Bronchial epithelial cell (primary cell): ENCODE results near the gene TSGA10. TPM values are rescaled to one million over a fixed set of nuclear protein-coding genes. Genes with fewer than 3 reads are reported as not detected.
"Not testable (repeated sequence)": the region's sequence is repeated elsewhere in the genome, so short reads cannot be mapped to it uniquely, and the experiment has no call there.

Experiments used
- DNase-seq: peaks from one replicate; pipeline ENCODE4 v3.0.0-alpha.2; 2010; ENCODE audit warnings: low read depth
- FAIRE-seq: peaks from 2 replicates; lab custom pipeline; 2011; peaks lifted over from hg19 to GRCh38; lab: Jason Lieb, UNC
- H3K27me3 ChIP-seq: 2 replicates; pipeline ENCODE4 v1.5.1; 2011; ENCODE audit warnings: low read length; ENCODE audit not compliant: control insufficient read depth, insufficient read depth
- H3K36me3 ChIP-seq: 2 replicates; pipeline ENCODE4 v1.5.1; 2011; ENCODE audit warnings: low read length; ENCODE audit not compliant: control insufficient read depth, insufficient read depth
- H3K4me3 ChIP-seq: 2 replicates; pipeline ENCODE4 v1.5.1; 2011; ENCODE audit warnings: mild to moderate bottlenecking, low read depth, low read length, control low read depth
- total RNA-seq: library from RNA; depleted of rRNA; stranded (reverse); fragments of >200 nt; gene quantifications from 2 replicates; pipeline ENCODE4 v1.2.1, GENCODE V29; 2014
- TF ChIP-seq, protein P1 (sequence below): IDR thresholded peaks from 2 replicates; pipeline ENCODE4 v1.5.1; 2011; ENCODE audit warnings: mild to moderate bottlenecking, moderate library complexity, low read length, control low read depth, inconsistent platforms; ENCODE audit not compliant: insufficient read depth, severe bottlenecking

Gene TSGA10
- total RNA-seq, 1 donor from 2014 or later = 3.4 TPM

DNA sequence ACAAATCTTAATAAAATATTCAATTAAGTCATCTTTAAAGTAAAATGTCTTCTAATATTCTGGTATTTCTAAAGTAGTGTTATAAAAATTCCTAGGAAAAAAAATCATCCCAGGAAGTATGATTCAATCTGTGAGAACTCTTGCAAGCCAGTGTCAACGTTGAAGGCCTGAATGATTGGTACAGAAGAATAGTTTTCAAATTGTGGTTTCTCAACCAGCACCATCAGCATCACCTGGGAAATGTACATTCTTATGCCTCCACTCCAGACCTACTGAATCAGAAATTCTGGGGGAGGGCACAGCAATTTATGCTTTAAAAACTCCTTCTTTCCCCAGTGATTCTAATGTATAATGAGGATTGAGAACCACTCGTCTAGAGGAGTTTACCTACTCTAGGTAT lies 75.5 kb downstream of the TSGA10 start:
- Histone ChIP-seq H3K27me3 (no peaks in the 10 kb centered on the region), H3K4me3 (no peak overlapping the region), H3K36me3 (no peaks in the 10 kb centered on the region)
- DNase-seq = peak; percentile 57
- no peak for FAIRE-seq
- TF ChIP-seq, protein P1, sequence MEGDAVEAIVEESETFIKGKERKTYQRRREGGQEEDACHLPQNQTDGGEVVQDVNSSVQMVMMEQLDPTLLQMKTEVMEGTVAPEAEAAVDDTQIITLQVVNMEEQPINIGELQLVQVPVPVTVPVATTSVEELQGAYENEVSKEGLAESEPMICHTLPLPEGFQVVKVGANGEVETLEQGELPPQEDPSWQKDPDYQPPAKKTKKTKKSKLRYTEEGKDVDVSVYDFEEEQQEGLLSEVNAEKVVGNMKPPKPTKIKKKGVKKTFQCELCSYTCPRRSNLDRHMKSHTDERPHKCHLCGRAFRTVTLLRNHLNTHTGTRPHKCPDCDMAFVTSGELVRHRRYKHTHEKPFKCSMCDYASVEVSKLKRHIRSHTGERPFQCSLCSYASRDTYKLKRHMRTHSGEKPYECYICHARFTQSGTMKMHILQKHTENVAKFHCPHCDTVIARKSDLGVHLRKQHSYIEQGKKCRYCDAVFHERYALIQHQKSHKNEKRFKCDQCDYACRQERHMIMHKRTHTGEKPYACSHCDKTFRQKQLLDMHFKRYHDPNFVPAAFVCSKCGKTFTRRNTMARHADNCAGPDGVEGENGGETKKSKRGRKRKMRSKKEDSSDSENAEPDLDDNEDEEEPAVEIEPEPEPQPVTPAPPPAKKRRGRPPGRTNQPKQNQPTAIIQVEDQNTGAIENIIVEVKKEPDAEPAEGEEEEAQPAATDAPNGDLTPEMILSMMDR = no peak

DNA sequence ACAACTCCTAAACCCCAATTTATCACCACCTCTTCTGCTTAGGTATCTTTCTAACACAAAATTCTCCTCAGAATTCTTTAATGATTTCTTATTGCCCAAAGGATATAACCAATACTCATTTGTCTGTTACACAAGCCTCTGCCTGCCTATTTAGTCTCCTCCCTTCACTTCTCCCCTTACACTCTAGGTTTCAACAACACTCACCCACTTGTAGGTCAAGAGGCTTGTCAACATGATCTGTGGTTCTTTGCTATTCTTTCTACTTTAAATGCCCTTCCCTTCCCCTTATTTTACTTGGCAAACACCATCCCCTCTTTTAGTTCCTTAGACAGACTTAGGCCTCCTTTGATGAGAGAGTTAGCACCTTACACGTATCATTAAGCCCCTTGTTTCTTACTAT lies 82.2 kb downstream of the TSGA10 start:
- TF ChIP-seq, protein P1 = no peak
- Histone ChIP-seq H3K4me3 (no peak overlapping the region), H3K27me3 (no peaks in the 10 kb centered on the region), H3K36me3 (no peaks in the 10 kb centered on the region)
- no peak for FAIRE-seq
- peak; percentile 50 for DNase-seq

DNA sequence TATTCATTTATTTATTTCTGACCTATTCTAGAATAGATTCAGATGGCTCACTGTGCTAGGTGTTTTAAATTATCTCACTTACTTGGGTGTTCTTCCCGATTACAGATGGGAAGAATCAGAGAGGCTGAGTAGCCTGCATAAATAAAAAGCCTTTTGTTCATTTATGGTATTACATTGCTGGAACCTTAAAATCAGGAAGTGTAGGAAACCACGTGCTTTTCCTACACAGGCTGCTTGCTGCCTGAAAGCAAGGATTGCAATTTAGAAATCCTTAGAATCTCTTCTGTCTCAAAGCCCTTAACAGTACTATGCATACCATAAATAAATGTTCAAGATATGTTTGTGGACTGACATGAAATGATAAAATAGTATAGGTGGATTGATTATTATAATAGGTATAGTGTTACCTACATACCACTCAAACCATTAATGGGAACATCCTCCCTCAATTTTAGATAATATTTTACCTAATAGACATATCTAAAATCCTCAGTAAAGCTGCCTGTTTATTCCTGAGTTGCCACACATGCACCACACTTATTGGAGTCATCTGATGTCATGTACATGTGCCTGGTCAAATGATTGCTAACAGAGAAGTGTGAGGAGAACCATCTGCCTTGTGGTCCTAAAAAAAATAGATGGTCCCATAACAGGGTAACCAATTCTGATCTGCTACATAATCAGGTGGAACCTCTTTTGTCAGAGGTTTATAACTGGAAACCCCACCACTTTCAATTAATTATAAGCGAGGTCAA lies 86.7 kb downstream of the TSGA10 start:
- TF ChIP-seq, protein P1 = no peak
- H3K4me3 ChIP-seq = no peak overlapping the region
- FAIRE-seq (no peak), DNase-seq (no peak)
- no peaks in the 10 kb centered on the region for H3K36me3 ChIP-seq
- no peaks in the 10 kb centered on the region for H3K27me3 ChIP-seq

DNA sequence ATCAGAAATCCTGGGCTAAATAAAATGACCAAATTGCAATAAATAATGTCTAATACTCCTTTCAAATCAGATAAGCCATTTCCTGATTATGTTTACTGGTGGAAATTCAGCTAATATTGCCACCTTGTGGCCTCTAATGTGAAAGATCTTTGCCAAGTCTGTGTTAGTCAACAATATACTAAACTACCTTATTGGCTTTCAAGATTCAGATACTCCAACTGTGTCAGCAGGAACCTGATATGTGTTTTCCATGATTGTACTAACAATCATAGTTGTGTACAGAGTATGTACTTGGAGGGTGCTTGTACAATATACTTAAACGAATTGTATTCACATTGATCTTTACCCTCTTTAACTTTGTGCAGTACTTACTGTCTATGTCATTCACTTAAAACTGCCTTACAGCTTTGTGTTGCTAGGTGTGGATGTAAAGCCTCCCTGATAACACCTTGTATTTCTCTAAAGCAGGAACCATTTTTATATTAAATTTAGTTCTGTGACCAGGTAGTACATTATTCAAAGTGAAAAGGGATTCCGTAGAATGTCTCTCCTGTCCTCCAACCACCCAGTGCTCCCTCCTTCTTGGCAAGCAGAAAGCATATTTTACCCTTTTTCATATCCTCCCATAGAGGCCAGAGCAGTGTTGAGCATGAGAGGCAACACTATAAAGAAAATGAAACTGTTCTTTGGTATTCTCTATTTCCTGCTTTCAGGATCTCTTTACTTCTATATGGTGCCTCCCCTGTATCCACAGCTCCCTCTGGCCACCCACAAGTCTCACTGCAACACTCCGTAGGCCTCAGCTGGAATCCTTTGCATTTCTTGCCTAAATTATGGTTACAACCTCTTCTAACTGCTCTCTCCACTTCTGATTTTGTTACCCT lies 88.4 kb downstream of the TSGA10 start:
- peak overlapping the region; percentile 12 for H3K4me3 ChIP-seq
- H3K27me3 ChIP-seq = no peaks in the 10 kb centered on the region
- H3K36me3 ChIP-seq = no peaks in the 10 kb centered on the region
- TF ChIP-seq, protein P1 = peak; percentile 69
- DNase-seq (peak; percentile 76), FAIRE-seq (peak; percentile 55)

DNA sequence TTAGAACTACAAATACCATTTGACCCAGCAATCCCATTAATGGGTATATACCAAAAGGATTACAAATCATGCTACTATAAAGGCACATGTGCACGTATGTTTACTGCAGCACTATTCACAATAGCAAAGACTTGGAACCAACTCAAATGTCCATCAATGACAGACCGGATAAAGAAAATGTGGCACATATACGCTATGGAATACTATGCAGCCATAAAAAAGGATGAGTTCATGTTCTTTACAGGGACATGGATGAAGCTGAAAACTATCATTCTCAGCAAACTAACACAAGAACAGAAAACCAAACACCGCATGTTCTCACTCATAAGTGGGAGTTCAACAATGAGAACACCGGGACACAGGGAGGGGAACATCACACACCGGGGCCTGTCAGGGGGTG lies 105.6 kb downstream of the TSGA10 start:
- H3K36me3 ChIP-seq, DNase-seq, H3K27me3 ChIP-seq, FAIRE-seq, H3K4me3 ChIP-seq: not testable (repeated sequence)

DNA sequence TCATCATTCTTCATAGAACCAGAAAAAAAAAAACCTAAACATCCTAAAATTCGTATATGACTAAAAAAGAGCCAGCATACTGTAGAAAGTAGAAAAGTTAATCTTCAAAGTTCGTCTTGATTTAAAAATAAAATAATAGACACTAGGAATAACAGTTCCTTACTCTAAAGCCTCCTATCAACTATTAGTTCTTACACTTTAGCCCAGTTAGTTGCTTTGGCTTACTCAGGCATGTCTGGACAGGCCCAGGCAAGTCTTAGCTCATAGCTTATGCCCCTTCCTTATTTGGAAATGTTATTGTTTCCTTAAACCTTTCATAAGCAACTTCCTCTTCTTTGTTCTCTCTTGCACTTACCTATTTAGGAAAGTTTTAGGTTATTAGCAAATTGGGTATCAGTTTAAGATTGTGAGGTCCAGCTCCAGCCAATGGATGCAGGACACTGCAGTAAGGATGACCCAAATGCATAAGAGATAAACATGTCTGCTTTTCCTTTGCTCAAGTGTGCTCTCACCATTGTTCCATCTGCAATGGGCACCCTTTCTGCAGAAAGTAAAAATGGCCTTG lies 113.9 kb downstream of the TSGA10 start:
- not testable (repeated sequence) for H3K36me3 ChIP-seq, FAIRE-seq
- peak; percentile 55 for DNase-seq

More for the DNA sequence above, 113.9 kb downstream of the TSGA10 start:
- H3K4me3 ChIP-seq, H3K27me3 ChIP-seq: not testable (repeated sequence)
